GM18511 (cell line): ENCODE data around the gene VPS13D.

Source experiments
- ATAC-seq: cut with Tn5 transposase; IDR thresholded peaks from one replicate; pipeline ENCODE4 v1.9.1; 2021; ENCODE audit warnings: mild to moderate bottlenecking, moderate library complexity; ENCODE audit not compliant: unreplicated experiment

The VPS13D gene

DNA sequence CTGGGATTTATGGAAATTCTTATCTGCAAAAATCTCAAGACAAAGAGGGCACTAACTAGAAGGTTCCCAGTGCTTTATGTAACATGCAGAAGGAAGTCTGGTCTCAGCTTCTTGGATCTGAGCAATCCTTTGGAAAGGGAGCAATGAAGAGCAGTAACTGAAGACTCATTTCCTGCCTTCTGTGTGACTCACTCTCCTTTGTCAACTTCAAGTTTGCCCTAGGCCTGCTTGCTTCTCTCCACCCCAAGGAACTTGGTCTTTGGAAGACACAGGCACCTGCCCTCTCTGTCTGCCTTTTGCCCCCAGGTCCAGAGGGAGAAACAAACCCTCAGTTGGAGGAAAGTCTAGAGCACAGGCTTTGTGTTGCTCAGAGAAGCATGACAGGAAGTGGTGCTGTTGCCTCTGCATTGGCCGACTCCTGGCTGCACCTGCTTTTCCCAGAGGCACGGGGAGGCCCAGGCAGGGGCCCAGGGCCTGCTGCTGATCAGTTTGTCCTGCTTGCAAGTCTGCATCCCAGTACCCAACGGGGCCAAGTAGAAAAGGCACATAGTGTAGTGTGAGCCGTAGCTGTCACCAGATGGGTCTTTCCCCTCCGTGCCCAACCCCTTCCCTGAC lies 251.0 kb downstream of the VPS13D start:
- no peak for ATAC-seq

GRCh38 chr1:12481928-12482327 lies 252.1 kb downstream of the VPS13D start:
- ATAC-seq: no peak

- ATAC-seq: no peak
These were observed 253.2 kb downstream of the VPS13D start for GRCh38 chr1:12482988-12483387.

DNA sequence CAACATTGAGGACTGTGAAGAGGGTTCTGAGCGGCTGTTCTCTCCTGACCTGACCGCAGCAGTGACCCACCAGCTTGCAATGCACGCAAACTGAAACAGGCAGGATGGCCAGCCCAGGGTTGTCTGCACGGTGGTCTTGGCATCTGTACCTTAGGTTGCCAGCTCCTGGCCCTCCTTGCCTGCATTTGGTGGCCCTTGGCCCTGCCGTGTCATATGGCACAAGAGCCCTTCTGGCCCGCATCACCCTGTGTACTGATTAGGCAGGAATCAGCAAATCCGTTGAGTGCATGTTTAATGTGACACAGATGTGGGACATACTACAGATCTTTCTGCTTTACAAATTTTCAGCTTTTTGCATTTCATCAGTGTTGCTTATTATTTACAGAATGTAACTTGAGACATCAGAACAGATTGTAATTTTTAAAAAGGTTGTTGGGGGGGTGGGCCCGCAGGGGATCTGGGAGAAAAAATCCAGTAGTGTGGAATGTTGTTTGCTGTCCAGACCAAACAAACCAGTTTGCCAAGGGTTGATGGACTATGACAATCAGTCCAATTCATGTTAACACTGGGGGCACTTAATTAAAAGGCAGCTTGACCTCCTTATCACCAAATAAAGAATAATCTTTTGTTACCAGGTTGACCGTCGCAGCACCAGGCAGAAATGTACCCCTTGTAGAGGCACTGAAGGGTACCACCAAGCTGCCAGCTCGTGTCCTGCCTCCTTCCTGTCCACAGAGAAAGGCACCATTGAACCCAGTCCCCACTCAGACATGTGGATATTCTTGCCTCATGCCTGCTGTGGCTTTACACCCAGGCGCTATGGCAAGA lies 255.6 kb downstream of the VPS13D start:
- no peak for ATAC-seq

GRCh38 chr1:12486059-12486341 lies 256.2 kb downstream of the VPS13D start:
- no peak for ATAC-seq

DNA sequence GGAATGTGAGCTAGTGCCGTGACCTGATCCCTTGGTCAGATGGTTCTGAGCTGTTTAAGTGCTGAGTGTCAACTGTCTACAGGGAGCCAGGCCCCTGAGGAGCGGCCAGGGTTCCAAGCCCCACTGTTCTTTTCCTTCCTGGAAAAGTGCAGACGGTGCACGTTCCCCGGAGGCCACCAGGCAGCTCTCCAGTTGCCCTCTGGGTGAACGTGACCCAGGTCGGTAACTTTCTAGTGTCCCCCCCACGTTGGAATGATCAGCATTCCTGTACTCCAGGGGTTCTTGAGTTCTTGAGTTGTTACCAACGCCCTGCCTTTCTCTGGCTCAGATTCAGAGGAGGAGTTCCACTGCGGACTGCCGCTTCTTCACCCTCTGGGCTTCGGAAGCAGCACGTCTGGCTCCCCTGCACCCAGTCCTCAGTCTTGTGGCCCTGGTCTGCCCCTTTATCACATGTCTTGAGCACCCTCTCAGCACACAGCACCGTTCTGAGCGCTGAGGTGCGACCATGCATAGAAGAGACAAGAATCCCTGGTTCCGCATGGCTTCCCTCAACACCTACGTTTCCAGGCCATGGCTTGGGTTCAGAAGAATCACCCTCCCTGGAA lies 256.7 kb downstream of the VPS13D start:
- ATAC-seq: no peak

- ATAC-seq: no peak
These were observed 257.7 kb downstream of the VPS13D start for GRCh38 chr1:12487520-12487919.

GRCh38 chr1:12488666-12489354 lies 259.0 kb downstream of the VPS13D start:
- ATAC-seq: no peak

DNA sequence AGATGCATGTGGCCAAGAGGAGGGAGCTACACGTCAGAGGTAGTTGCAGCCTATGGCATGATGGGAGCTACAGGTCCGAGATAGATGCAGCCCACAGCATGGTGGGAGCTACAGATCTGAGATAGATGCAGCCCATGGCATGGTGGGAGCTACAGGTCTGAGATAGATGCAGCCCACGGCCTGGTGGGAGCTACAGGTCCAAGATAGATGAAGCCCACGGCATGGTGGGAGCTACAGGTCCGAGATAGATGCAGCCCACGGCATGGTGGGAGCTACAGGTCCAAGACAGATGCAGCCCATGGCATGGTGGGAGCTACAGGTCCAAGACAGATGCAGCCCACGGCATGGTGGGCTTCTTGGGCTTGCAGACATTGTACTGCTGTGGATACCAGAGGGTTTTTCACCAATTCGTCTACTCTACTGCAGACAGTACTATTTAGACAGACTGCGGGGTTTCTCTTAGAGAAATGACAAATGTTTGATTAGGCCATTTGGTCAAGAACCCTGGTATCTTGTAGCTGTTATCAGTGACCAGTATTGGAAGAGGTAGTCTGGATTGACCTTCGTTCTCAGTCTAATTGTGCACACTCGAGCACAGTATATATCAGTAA lies 260.8 kb downstream of the VPS13D start:
- ATAC-seq: no peak

- ATAC-seq: no peak
These were observed 261.8 kb downstream of the VPS13D start for GRCh38 chr1:12491656-12492055.

GRCh38 chr1:12495725-12496124 lies 265.9 kb downstream of the VPS13D start:
- ATAC-seq: no peak

DNA sequence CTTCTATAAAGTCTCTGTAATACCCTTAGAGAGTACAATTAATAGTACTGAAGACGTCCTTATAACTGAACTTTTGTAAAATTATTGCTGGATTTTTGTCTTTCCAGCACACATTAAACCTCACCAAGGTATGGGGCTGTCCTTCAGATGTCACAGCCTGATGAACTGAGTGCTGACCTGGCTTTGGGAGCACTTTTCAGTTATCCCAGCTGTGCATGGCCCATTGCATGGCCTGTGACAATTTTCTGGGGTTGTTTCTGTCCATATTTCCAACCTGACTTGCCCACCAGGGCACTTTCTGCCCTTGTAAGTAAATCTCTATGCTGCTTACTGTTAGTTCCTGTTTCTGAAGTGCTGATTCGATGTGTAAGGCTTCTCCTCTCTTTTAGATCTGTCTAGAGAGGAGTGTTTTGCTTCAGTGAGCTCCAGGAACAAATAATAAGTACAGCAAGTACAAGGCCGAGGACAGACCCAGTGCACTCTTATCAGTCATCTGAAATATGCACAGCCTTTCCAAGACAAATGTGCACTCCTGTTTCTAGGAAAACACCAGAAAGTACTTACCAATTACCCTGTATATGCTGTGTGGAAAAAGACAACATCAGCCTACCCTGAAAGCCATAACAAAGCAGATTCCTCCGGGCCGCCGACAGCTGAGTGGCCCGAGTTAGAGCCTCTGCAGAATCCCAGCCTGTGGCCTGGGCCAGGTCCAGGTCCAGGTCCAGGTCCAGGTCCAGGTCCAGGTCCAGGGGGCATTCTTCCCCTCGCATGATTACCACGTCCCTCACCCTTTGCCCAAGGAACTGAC lies 266.5 kb downstream of the VPS13D start:
- no peak for ATAC-seq

GRCh38 chr1:12499539-12500240 lies 269.9 kb downstream of the VPS13D start:
- no peak for ATAC-seq

DNA sequence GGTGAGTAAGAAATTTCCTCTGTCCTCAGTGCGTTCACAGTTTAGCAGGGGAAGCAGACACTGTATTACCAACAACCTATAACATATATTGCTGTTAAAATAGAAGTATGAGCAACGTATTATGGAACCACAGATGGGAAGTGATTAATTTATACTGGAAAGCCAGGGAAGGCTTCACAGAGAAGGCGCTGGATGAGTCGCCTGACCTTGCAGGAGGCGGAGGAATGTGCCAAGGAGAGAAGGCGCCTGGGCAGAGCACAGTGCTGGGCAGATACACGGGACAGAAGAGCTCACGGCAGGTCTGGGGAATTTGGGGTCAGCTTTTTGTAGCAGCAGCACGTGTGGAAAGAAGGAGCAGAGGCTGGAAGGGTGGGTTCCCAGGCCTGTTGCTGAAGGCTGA lies 271.8 kb downstream of the VPS13D start:
- ATAC-seq: no peak

- ATAC-seq: no peak
These were observed 272.7 kb downstream of the VPS13D start for GRCh38 chr1:12502336-12503109.

DNA sequence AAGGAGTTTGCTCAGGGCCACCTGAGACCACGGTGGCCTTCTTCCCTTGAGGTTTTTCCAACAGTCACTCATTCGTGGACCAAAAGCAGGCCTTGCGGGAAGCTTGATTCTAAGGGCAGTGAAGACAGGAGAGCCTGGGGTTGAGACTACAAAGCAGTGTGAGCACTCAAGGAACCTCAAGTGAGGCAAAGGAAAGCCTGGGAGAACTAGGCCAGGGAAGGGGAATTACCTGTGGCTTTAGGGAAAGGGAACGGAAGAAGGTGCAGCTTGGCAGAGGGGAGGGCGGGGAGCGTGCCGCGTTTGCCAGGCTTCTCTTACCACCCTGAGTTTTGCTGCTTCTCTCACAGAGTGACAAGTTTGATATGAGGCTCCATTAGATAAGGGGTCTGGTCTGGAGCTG lies 273.9 kb downstream of the VPS13D start:
- ATAC-seq: no peak

- no peak for ATAC-seq
These were observed 274.8 kb downstream of the VPS13D start for GRCh38 chr1:12504601-12505000.

DNA sequence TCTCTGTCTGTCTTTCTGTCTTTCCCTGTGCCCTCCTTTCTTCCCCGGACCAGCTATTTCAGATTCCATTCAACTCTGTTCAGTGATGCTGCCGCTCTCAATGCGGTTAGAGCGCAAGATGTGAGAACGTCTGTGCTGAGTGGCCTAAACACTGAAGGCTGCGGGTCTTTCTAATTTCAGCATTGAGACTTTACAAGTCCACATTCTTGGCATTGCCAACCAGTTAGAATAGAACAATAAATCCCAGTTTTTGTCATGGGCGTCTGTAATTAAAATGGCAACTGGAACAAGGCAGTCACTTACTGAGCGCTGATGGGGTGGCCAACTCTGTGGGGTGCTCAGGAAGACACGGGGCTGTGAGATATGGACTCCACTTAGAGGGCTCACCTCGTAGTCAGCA lies 275.4 kb downstream of the VPS13D start:
- ATAC-seq: no peak

GRCh38 chr1:12505639-12506280 lies 275.9 kb downstream of the VPS13D start:
- no peak for ATAC-seq
